Measurements from ENCODE around the gene PTPRN2. TPM values are rescaled to one million over a fixed set of nuclear protein-coding genes. Genes with fewer than 3 reads are reported as not detected.

The PTPRN2 gene
- total RNA-seq, 2 donors from 2014 or later, result 26.1 to 55.5 TPM

GRCh38 chr7:157930441-157930840 lies 657.2 kb downstream of the PTPRN2 start:
- H3K9me3 ChIP-seq, result no peaks in the 10 kb centered on the region
- no peaks in the 10 kb centered on the region for H3K27me3 ChIP-seq (replicated peaks; ENCODE audit: insufficient read depth)
- H3K4me3 ChIP-seq, result no peak overlapping the region
- no peaks in the 10 kb centered on the region for H3K4me1 ChIP-seq (replicated peaks)
- intact Hi-C loops (cut with DNase I), result no loop called here
- no peak for DNase-seq (ENCODE audit: low spot score)
- WGBS, result 58% methylated on average over 6 of the region's 6 CpGs
- no peak for TF ChIP-seq POLR2AphosphoS5 (IDR thresholded peaks at IDR 0.05)
- TF ChIP-seq POLR2A (IDR thresholded peaks at IDR 0.05), result no peak
- no peak for TF ChIP-seq CTCF (IDR thresholded peaks at IDR 0.05)
- H3K27ac ChIP-seq, result no peak overlapping the region
- H3K36me3 ChIP-seq, result no peaks in the 10 kb centered on the region

GRCh38 chr7:157929671-157930070 lies 658.0 kb downstream of the PTPRN2 start:
- Histone ChIP-seq H3K27me3 (replicated peaks; ENCODE audit: insufficient read depth) (no peaks in the 10 kb centered on the region), H3K27ac (no peak overlapping the region), H3K4me3 (no peak overlapping the region), H3K9me3 (no peaks in the 10 kb centered on the region), H3K4me1 (replicated peaks) (no peaks in the 10 kb centered on the region), H3K36me3 (no peaks in the 10 kb centered on the region)
- intact Hi-C loops (cut with DNase I), result no loop called here
- 82% methylated on average over 16 of the region's 16 CpGs for WGBS
- no peak for DNase-seq (ENCODE audit: low spot score)
- TF ChIP-seq POLR2AphosphoS5 (IDR thresholded peaks at IDR 0.05) (no peak), POLR2A (IDR thresholded peaks at IDR 0.05) (no peak), CTCF (IDR thresholded peaks at IDR 0.05) (no peak)

GRCh38 chr7:157928808-157929425 lies 658.7 kb downstream of the PTPRN2 start:
- 74% methylated on average over 14 of the region's 14 CpGs for WGBS
- intact Hi-C loops (cut with DNase I), result no loop called here
- TF ChIP-seq POLR2AphosphoS5 (IDR thresholded peaks at IDR 0.05) (no peak), POLR2A (IDR thresholded peaks at IDR 0.05) (no peak), CTCF (IDR thresholded peaks at IDR 0.05) (no peak)
- no peaks in the 10 kb centered on the region for H3K36me3 ChIP-seq
- no peaks in the 10 kb centered on the region for H3K4me1 ChIP-seq (replicated peaks)
- DNase-seq (ENCODE audit: low spot score), result no peak
- no peak overlapping the region for H3K27ac ChIP-seq
- no peaks in the 10 kb centered on the region for H3K9me3 ChIP-seq
- no peaks in the 10 kb centered on the region for H3K27me3 ChIP-seq (replicated peaks; ENCODE audit: insufficient read depth)
- H3K4me3 ChIP-seq, result no peak overlapping the region

- intact Hi-C loops (cut with DNase I), result no loop called here
- no peaks in the 10 kb centered on the region for H3K27me3 ChIP-seq (replicated peaks; ENCODE audit: insufficient read depth)
- WGBS, result 85% methylated on average over 12 of the region's 12 CpGs
- H3K27ac ChIP-seq, result no peak overlapping the region
- H3K36me3 ChIP-seq, result no peaks in the 10 kb centered on the region
- DNase-seq (ENCODE audit: low spot score), result no peak
- H3K4me1 ChIP-seq (replicated peaks), result no peaks in the 10 kb centered on the region
- TF ChIP-seq POLR2A (IDR thresholded peaks at IDR 0.05) (no peak), CTCF (IDR thresholded peaks at IDR 0.05) (no peak), POLR2AphosphoS5 (IDR thresholded peaks at IDR 0.05) (no peak)
- H3K9me3 ChIP-seq, result no peaks in the 10 kb centered on the region
- H3K4me3 ChIP-seq, result no peak overlapping the region
Measured at GRCh38 chr7:157928171-157928794, 659.3 kb downstream of the PTPRN2 start.
